Measurements from ENCODE around the gene NRG3. TPM values are rescaled to one million over a fixed set of nuclear protein-coding genes. Genes with fewer than 3 reads are reported as not detected.

NRG3 gene
- total and polyA plus RNA-seq, 2 of the 4 experiments (the other 2 are of a cell fraction): not detected

DNA sequence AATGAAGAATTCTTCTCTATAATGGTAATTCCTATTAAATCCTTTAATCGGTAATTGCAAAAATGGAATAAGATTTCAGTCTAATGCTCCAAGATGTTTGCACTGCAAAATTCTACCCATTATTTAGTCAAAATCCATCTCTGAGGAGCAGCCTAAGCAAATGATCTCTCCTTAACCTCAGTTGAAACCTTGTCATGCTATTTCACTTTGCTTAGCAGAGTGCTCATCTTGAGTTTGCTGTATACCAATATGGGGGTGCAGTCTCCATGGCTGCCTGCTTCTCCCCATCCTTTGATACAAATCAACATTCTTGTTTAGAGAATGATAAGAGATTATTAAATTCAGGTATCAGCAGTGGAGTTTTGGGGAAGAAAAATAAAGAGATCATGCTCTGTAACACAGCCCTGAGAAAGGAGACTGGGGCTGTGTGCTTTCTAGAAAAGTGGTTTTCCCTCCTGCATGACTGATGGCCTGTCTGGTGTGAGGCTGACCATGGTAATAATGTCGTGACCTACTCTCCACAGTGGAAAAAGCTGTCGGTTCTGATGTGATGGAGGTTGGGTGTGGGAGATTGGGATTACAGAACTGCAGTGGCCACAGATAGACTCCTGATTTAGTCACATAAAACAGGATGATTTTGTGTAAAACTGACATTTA lies 982.1 kb downstream of the NRG3 start:
- H3K4me2 ChIP-seq (ENCODE audit: low read depth, low read length): no peak overlapping the region
- no peak overlapping the region for H3K9ac ChIP-seq (ENCODE audit: low read depth, low read length)
- no peak overlapping the region for H4K5ac ChIP-seq (ENCODE audit: low read depth, low read length)
- H2AK9ac ChIP-seq (replicated peaks; ENCODE audit: low read depth, low read length, poor library complexity): no peak overlapping the region
- no peaks in the 10 kb centered on the region for H3K4me1 ChIP-seq (ENCODE audit: control insufficient read depth, insufficient read depth, low read length)
- H2BK5ac ChIP-seq (ENCODE audit: low read depth, low read length, poor library complexity, severe bottlenecking): no peak overlapping the region
- BruUV-seq (replicated peaks): no TSS peak
- no peak overlapping the region for H2AK5ac ChIP-seq (ENCODE audit: low read depth, low read length)
- no peak overlapping the region for H2AFZ ChIP-seq (replicated peaks; ENCODE audit: low read length, poor library complexity)
- no peak overlapping the region for H3K4ac ChIP-seq (ENCODE audit: low read depth, low read length)
- H3K27me3 ChIP-seq (ENCODE audit: control insufficient read depth, insufficient read depth, low read length): no peaks in the 10 kb centered on the region
- no peak overlapping the region for H3K4me3 ChIP-seq (ENCODE audit: insufficient read depth, low read depth, low read length)
- no peak overlapping the region for H3K56ac ChIP-seq (ENCODE audit: extremely low read depth, insufficient read depth, low read length)
- H3K79me1 ChIP-seq (ENCODE audit: low read depth in 1 of 2, low read length in 2 of 2): no peaks in the 10 kb centered on the region
- DNase-seq (no peak), ATAC-seq (ENCODE audit: low read depth) (no peak)
- no peak overlapping the region for H2BK20ac ChIP-seq (ENCODE audit: low read depth, low read length)
- no CpG with 5 or more reads among the region's 3 CpGs for WGBS, 2 experiments (ENCODE audit: extremely low coverage in 2 of 2, insufficient read length in 1 of 2)
- peaks cover 10% of the 10 kb centered on the region; the same call in 1 of the 2 replicates for H3K9me3 ChIP-seq (ENCODE audit: control insufficient read depth, insufficient read depth, low read length)
- dilution Hi-C loops (cut with HindIII; ENCODE audit: low sequenced_read_pairs, unreplicated experiment): no loop called here
- no peak overlapping the region for H2BK15ac ChIP-seq (ENCODE audit: low read depth, low read length)
- H3K27ac ChIP-seq (ENCODE audit: insufficient read depth, low read length): no peak overlapping the region
- no peak overlapping the region for H3K23ac ChIP-seq (ENCODE audit: low read depth, low read length)
- intact Hi-C loops (cut with micrococcal nuclease): no loop called here
- in situ Hi-C loops (cut with MboI; ENCODE audit: low sequenced_read_pairs): no loop called here
- TF ChIP-seq POLR2A (IDR thresholded peaks at IDR 0.05; ENCODE audit: low read depth, low read length) (no peak), FOS (IDR thresholded peaks at IDR 0.05; ENCODE audit: low read depth, low read length) (no peak), RFX5 (IDR thresholded peaks at IDR 0.05; ENCODE audit: low read depth, low read length) (no peak)
- TF ChIP-seq, protein P1, sequence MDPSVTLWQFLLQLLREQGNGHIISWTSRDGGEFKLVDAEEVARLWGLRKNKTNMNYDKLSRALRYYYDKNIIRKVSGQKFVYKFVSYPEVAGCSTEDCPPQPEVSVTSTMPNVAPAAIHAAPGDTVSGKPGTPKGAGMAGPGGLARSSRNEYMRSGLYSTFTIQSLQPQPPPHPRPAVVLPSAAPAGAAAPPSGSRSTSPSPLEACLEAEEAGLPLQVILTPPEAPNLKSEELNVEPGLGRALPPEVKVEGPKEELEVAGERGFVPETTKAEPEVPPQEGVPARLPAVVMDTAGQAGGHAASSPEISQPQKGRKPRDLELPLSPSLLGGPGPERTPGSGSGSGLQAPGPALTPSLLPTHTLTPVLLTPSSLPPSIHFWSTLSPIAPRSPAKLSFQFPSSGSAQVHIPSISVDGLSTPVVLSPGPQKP (IDR thresholded peaks at IDR 0.05; ENCODE audit: borderline replicate concordance, low read depth, low read length): no peak
- TF ChIP-seq, protein P2, sequence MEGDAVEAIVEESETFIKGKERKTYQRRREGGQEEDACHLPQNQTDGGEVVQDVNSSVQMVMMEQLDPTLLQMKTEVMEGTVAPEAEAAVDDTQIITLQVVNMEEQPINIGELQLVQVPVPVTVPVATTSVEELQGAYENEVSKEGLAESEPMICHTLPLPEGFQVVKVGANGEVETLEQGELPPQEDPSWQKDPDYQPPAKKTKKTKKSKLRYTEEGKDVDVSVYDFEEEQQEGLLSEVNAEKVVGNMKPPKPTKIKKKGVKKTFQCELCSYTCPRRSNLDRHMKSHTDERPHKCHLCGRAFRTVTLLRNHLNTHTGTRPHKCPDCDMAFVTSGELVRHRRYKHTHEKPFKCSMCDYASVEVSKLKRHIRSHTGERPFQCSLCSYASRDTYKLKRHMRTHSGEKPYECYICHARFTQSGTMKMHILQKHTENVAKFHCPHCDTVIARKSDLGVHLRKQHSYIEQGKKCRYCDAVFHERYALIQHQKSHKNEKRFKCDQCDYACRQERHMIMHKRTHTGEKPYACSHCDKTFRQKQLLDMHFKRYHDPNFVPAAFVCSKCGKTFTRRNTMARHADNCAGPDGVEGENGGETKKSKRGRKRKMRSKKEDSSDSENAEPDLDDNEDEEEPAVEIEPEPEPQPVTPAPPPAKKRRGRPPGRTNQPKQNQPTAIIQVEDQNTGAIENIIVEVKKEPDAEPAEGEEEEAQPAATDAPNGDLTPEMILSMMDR (conservative IDR thresholded peaks at IDR 0.05; ENCODE audit: low read depth, low read length): no peak
- TF ChIP-seq, protein P3, sequence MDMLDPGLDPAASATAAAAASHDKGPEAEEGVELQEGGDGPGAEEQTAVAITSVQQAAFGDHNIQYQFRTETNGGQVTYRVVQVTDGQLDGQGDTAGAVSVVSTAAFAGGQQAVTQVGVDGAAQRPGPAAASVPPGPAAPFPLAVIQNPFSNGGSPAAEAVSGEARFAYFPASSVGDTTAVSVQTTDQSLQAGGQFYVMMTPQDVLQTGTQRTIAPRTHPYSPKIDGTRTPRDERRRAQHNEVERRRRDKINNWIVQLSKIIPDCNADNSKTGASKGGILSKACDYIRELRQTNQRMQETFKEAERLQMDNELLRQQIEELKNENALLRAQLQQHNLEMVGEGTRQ (IDR thresholded peaks at IDR 0.05; ENCODE audit: low read depth, low read length): no peak
- ChIA-PET POLR2A (ENCODE audit: unreplicated experiment) (no interaction called here), CTCF (no interaction called here)
- no peak overlapping the region for H3K14ac ChIP-seq (replicated peaks; ENCODE audit: low read depth, low read length)
- no peak overlapping the region for H3K18ac ChIP-seq (ENCODE audit: low read depth, low read length)
- H4K8ac ChIP-seq (ENCODE audit: low read depth in 2 of 2, low read length in 2 of 2): no peak overlapping the region
- no peaks in the 10 kb centered on the region for H3K36me3 ChIP-seq (ENCODE audit: control insufficient read depth, insufficient read depth, low read length)
- no peaks in the 10 kb centered on the region for H4K20me1 ChIP-seq (ENCODE audit: insufficient read depth, low read length)
- H4K91ac ChIP-seq (ENCODE audit: insufficient read depth, low read depth, low read length): no peak overlapping the region
- H2BK120ac ChIP-seq (ENCODE audit: low read depth, low read length): no peak overlapping the region
- no peaks in the 10 kb centered on the region for H3K9me1 ChIP-seq (ENCODE audit: insufficient read depth, low read length)

Measured in IMR-90 (cell line).